ENCODE results near the gene JMJD8.

Gene JMJD8

DNA sequence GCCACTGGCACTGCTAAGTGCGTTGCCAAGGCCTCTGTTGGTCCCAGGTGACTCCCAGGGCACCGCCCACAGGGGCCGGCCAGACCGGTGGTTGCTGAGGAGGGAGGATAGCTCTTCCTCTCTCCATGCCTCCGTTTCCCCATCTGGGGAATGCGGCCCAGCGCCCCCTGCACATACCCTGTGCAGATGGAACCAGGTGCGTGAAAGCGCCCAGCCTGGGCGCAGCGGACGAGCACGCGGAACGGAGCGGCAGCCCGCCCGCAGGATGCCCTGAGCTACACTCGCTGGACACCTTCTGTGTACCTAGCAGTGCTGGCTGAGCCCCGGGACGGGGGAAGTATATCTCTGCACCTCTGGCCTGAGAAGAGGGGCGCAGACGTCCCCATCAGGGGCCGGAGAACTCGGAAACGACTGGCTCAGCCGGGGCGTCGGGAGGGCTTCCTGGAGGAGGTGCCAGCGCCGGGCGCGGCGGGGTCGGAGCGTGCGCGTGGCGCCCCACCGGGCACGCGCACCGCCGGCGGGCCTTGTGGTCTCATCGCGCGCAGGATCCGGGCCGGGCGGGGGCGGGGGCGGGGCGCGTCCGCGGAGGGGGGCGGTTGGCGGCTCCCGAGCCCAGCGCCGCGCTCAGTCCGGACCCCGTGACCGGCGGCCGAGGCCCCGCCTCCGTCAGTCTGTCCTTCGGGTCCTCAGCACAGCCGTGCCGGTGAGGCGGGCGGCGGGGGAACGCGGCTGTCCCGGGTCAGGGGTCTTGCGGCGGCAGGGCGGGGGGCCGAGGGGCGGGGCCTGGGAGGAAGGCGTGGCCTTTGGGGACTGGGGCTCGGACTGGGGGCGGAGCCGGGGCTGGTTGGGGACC is 42.5 kb upstream of the JMJD8 start, which contains the start of the genes CCDC78 and HAGHL:
CCDC78 (minus strand) TSS at position 6 of the 853 bp plus-strand sequence. CDS start 76 bp downstream, outside the sequence.
HAGHL (plus strand) TSS at position 669 of the 853 bp plus-strand sequence. CDS start 404 bp downstream, outside the sequence.
- Histone ChIP-seq H3K4me3 (ENCODE audit: insufficient read depth, low read length, poor library complexity, severe bottlenecking) (peak within 1 kb of the TSS; percentile 86), H3K9ac (ENCODE audit: low read length) (peak within 1 kb of the TSS; percentile 84)
- TF ChIP-seq, protein P1, sequence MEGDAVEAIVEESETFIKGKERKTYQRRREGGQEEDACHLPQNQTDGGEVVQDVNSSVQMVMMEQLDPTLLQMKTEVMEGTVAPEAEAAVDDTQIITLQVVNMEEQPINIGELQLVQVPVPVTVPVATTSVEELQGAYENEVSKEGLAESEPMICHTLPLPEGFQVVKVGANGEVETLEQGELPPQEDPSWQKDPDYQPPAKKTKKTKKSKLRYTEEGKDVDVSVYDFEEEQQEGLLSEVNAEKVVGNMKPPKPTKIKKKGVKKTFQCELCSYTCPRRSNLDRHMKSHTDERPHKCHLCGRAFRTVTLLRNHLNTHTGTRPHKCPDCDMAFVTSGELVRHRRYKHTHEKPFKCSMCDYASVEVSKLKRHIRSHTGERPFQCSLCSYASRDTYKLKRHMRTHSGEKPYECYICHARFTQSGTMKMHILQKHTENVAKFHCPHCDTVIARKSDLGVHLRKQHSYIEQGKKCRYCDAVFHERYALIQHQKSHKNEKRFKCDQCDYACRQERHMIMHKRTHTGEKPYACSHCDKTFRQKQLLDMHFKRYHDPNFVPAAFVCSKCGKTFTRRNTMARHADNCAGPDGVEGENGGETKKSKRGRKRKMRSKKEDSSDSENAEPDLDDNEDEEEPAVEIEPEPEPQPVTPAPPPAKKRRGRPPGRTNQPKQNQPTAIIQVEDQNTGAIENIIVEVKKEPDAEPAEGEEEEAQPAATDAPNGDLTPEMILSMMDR (IDR thresholded peaks at IDR 0.05; ENCODE audit: insufficient read depth, low read length, poor library complexity, severe bottlenecking) = no peak
- no peak for TF ChIP-seq EZH2phosphoT487 (conservative IDR thresholded peaks at IDR 0.05; ENCODE audit: low read length)

DNA sequence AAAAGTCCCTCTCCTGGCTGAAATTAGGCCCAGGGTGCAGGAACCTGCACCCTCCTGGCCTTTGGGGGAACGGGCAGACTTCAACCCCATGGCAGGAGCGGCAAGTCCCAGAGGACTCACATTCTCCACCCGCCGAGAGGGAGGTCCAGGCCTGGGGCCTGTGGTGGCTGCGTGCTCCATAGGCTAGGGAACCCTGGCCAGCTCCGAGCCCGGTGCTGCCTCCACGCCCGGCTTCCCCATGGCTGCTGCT is 42.0 kb upstream of the JMJD8 start:
- peak overlapping the region; percentile 75 for H3K27ac ChIP-seq (ENCODE audit: low read depth, low read length)
- H3K79me2 ChIP-seq (ENCODE audit: insufficient read depth, low read length) = no peaks in the 10 kb centered on the region
- H3K9me3 ChIP-seq (ENCODE audit: insufficient read depth, low read length) = no peaks in the 10 kb centered on the region
- H3K4me3 ChIP-seq (ENCODE audit: insufficient read depth, low read length, poor library complexity, severe bottlenecking) = no peak overlapping the region
- H3K27me3 ChIP-seq (ENCODE audit: low read length) = no peaks in the 10 kb centered on the region
- H3K36me3 ChIP-seq (ENCODE audit: low read length) = no peaks in the 10 kb centered on the region
- H2AFZ ChIP-seq (ENCODE audit: low read depth, low read length, severe bottlenecking) = no peak overlapping the region
- H3K9ac ChIP-seq (ENCODE audit: low read length) = peak overlapping the region; percentile 84
- peak overlapping the region; percentile 85 for H3K4me2 ChIP-seq (ENCODE audit: low read depth, low read length, poor library complexity, severe bottlenecking)
- TF ChIP-seq EZH2phosphoT487 (conservative IDR thresholded peaks at IDR 0.05; ENCODE audit: low read length) = no peak
- TF ChIP-seq, protein P1 (IDR thresholded peaks at IDR 0.05; ENCODE audit: insufficient read depth, low read length, poor library complexity, severe bottlenecking) = no peak
- peaks cover 20% of the 10 kb centered on the region for H3F3A ChIP-seq (ENCODE audit: insufficient read depth)
- H3K9me2 ChIP-seq (replicated peaks; ENCODE audit: insufficient read depth, low read length) = no peaks in the 10 kb centered on the region
- H4K20me1 ChIP-seq (ENCODE audit: low read depth, low read length) = no peaks in the 10 kb centered on the region; the same call in 1 of the 2 replicates

More for the DNA sequence above, 42.5 kb upstream of the JMJD8 start, which contains the start of the genes CCDC78 and HAGHL:
- no peak within 1 kb of the TSS for H2AFZ ChIP-seq (ENCODE audit: low read depth, low read length, severe bottlenecking)
- H3K36me3 ChIP-seq (ENCODE audit: low read length) = no peaks in the 10 kb centered on the region
- H3F3A ChIP-seq (ENCODE audit: insufficient read depth) = peaks cover 20% of the 10 kb centered on the region
- H3K4me2 ChIP-seq (ENCODE audit: low read depth, low read length, poor library complexity, severe bottlenecking) = peak within 1 kb of the TSS; percentile 85
- no peaks in the 10 kb centered on the region; the same call in 1 of the 2 replicates for H4K20me1 ChIP-seq (ENCODE audit: low read depth, low read length)
- no peaks in the 10 kb centered on the region for H3K9me3 ChIP-seq (ENCODE audit: insufficient read depth, low read length)
- H3K79me2 ChIP-seq (ENCODE audit: insufficient read depth, low read length) = no peaks in the 10 kb centered on the region
- H3K9me2 ChIP-seq (replicated peaks; ENCODE audit: insufficient read depth, low read length) = no peaks in the 10 kb centered on the region
- H3K27me3 ChIP-seq (ENCODE audit: low read length) = no peaks in the 10 kb centered on the region
- peak within 1 kb of the TSS; percentile 75 for H3K27ac ChIP-seq (ENCODE audit: low read depth, low read length)

DNA sequence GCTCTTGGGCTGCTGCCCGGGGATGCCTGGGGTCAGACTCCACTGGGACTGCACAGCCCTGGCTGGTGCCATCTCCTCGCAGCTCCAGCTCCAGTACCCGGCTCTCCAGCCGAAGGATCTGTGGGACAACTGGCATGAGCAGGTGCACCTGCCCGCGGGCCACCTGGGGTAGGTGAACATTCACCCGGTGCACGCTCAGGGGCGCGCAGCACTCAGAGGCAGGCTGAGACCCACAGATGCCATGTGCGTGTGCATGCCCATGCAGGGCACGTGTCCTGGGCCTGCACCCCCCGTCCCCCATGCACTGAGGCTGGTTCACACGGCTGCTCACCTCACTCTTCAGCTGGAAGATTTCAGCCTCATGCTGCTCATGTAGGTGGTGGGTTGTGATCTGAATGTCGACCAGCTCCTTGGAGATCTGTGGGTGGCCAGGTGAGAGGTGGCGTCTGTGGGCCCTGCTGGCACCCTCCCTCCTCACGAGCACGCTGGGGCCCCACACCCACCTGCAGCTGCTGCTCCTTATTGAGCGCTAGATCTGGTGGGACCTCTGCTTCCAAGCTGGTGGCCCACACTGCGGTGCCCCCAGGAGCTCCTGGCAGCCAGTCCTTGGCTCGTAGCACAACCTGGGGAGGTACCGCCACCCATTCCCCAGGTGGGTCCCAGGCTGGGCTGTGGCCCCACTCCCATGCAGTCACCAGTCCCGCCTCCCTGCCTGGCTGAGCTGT is 41.5 kb upstream of the JMJD8 start:
- Histone ChIP-seq H3K36me3 (ENCODE audit: low read length) (no peaks in the 10 kb centered on the region), H2AFZ (ENCODE audit: low read depth, low read length, severe bottlenecking) (no peak overlapping the region), H3K79me2 (ENCODE audit: insufficient read depth, low read length) (no peaks in the 10 kb centered on the region), H3K9ac (ENCODE audit: low read length) (no peak overlapping the region), H3K4me2 (ENCODE audit: low read depth, low read length, poor library complexity, severe bottlenecking) (no peak overlapping the region), H3K27me3 (ENCODE audit: low read length) (no peaks in the 10 kb centered on the region), H3F3A (ENCODE audit: insufficient read depth) (peaks cover 20% of the 10 kb centered on the region), H3K4me3 (ENCODE audit: insufficient read depth, low read length, poor library complexity, severe bottlenecking) (no peak overlapping the region), H3K27ac (ENCODE audit: low read depth, low read length) (peak overlapping the region; percentile 75), H3K9me2 (replicated peaks; ENCODE audit: insufficient read depth, low read length) (no peaks in the 10 kb centered on the region), H4K20me1 (ENCODE audit: low read depth, low read length) (no peaks in the 10 kb centered on the region; the same call in 1 of the 2 replicates), H3K9me3 (ENCODE audit: insufficient read depth, low read length) (no peaks in the 10 kb centered on the region)
- TF ChIP-seq, protein P1 (IDR thresholded peaks at IDR 0.05; ENCODE audit: insufficient read depth, low read length, poor library complexity, severe bottlenecking) = no peak
- TF ChIP-seq EZH2phosphoT487 (conservative IDR thresholded peaks at IDR 0.05; ENCODE audit: low read length) = no peak

Data from SU-DHL-6 (cell line).